ENCODE results near the gene NPW.

GRCh38 chr16:2044541-2044940 is 25.0 kb downstream of the NPW start:
- TF ChIP-seq POLR2AphosphoS5 (IDR thresholded peaks at IDR 0.05; ENCODE audit: low read depth, low read length) (no peak), POLR2A (IDR thresholded peaks at IDR 0.05; ENCODE audit: low read depth, low read length) (no peak)
